ENCODE data around the gene PLA2G4E.
A peak's percentile ranks its signal among the peaks of the same experiment; 100 is the strongest.

Gene PLA2G4E

DNA sequence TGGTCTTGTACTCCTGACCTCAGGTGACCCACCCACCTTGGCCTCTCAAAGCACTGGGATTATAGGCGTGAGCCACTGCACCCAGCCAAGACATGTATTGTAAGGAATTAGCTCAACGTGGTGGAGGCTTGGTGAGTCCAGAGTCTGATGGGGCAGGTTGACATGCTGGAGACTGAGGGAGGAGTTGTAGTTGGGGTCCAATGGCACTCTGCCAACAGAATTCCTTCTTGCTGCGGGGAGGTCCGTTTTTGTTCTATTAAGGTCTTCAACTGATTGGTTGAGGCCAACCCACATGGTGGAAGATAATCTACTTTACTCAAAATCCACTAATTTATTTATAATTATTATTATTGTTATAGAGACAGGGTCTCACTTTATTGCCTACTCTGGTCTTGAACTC lies 43.4 kb upstream of the PLA2G4E start:
- H3K4me3 ChIP-seq (ENCODE audit: low read depth in 1 of 5, low read length in 5 of 5): no peak overlapping the region
- H3K27me3 ChIP-seq (ENCODE audit: control insufficient read depth in 5 of 5, insufficient read depth in 4 of 5, low read length in 5 of 5): peaks cover 0 to 13% (median 5%) of the 10 kb centered on the region in 5 donors
- H3K36me3 ChIP-seq (ENCODE audit: control insufficient read depth in 5 of 5, insufficient read depth in 5 of 5, low read length in 5 of 5): no peaks in the 10 kb centered on the region
- no peaks in the 10 kb centered on the region for H3K9me3 ChIP-seq (ENCODE audit: control insufficient read depth in 5 of 5, low read length in 5 of 5)
- peaks cover 0 to 10% (median 0%) of the 10 kb centered on the region in 5 donors for H3K4me1 ChIP-seq (ENCODE audit: control insufficient read depth in 5 of 5, insufficient read depth in 5 of 5, low read length in 5 of 5)
- H3K9ac ChIP-seq (ENCODE audit: low read length in 5 of 5): no peak overlapping the region
- no peak overlapping the region for H3K27ac ChIP-seq (ENCODE audit: low read depth, low read length)

DNA sequence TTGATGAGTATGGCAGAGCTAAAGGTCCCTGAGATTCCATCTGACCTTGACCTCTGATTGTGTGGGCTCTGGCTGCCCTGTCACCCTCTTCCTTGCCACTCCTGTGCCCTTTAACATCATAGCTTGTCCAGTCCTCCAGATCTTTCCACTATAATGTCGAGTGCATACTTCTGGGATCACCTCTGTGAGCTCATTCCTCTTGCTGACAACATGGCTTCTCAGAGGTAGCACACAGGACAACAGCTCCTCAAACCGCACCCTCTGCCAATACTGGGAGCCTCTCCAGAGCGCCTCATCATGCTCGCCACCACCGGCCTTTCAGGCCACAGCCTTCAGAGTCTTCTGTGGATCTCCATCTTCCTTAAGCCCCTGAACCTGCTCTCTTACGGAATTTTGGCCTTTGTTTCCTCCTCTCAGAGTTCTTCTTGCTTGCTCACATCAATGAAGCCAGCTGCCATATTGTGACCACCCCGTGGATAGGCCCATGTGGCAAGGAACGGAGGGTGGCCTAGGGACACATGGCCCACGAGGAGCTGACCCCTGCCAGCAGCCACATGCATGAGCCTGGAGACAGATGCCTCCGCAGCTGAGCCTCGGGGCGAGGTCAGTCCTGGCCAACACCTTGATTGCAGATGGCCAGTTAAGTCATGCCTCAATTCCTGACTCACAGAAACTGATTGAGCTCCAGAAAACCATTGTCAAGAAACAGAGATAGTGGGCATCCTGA lies 42.4 kb upstream of the PLA2G4E start:
- H3K27ac ChIP-seq (ENCODE audit: low read depth, low read length): no peak overlapping the region
- H3K9me3 ChIP-seq (ENCODE audit: control insufficient read depth in 5 of 5, low read length in 5 of 5): no peaks in the 10 kb centered on the region
- peaks cover 0 to 11% (median 5%) of the 10 kb centered on the region in 5 donors for H3K27me3 ChIP-seq (ENCODE audit: control insufficient read depth in 5 of 5, insufficient read depth in 4 of 5, low read length in 5 of 5)
- peaks cover 0 to 10% (median 0%) of the 10 kb centered on the region in 5 donors for H3K4me1 ChIP-seq (ENCODE audit: control insufficient read depth in 5 of 5, insufficient read depth in 5 of 5, low read length in 5 of 5)
- no peak overlapping the region for H3K4me3 ChIP-seq (ENCODE audit: low read depth in 1 of 5, low read length in 5 of 5)
- H3K9ac ChIP-seq (ENCODE audit: low read length in 5 of 5): no peak overlapping the region
- H3K36me3 ChIP-seq (ENCODE audit: control insufficient read depth in 5 of 5, insufficient read depth in 5 of 5, low read length in 5 of 5): no peaks in the 10 kb centered on the region

DNA sequence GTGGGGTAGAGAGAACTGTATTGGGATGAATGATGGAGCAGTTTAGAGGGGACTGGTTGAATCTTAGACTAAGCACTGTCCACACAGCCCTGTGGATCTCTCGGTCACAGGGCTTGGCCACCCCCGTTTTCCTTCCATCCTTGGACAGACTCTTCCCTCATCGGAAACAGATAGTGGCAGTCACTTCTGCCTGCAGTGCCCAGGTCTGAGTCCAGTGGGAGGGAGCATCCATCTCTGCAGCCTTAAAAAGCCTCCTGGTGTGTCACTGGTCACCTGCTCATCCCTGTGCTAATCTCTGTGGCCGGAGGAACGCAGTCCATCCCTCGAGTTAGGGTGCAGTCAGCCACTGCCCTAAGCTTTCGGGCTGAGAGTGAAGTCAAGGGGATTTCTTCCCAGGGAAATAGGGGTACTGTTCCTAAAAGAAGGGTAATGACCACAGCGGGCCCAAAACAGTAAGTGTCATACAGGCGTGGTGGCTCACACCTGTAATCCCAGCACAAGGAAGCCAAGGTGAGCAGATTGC lies 41.5 kb upstream of the PLA2G4E start:
- no peaks in the 10 kb centered on the region for H3K36me3 ChIP-seq (ENCODE audit: control insufficient read depth in 5 of 5, insufficient read depth in 5 of 5, low read length in 5 of 5)
- H3K4me3 ChIP-seq (ENCODE audit: low read depth in 1 of 5, low read length in 5 of 5): no peak overlapping the region
- peaks cover 0 to 12% (median 0%) of the 10 kb centered on the region in 5 donors for H3K4me1 ChIP-seq (ENCODE audit: control insufficient read depth in 5 of 5, insufficient read depth in 5 of 5, low read length in 5 of 5)
- H3K9ac ChIP-seq (ENCODE audit: low read length in 5 of 5): no peak overlapping the region
- H3K27me3 ChIP-seq (ENCODE audit: control insufficient read depth in 5 of 5, insufficient read depth in 4 of 5, low read length in 5 of 5): peaks cover 0 to 15% (median 5%) of the 10 kb centered on the region in 5 donors
- no peak overlapping the region for H3K27ac ChIP-seq (ENCODE audit: low read depth, low read length)
- no peaks in the 10 kb centered on the region for H3K9me3 ChIP-seq (ENCODE audit: control insufficient read depth in 5 of 5, low read length in 5 of 5)

DNA sequence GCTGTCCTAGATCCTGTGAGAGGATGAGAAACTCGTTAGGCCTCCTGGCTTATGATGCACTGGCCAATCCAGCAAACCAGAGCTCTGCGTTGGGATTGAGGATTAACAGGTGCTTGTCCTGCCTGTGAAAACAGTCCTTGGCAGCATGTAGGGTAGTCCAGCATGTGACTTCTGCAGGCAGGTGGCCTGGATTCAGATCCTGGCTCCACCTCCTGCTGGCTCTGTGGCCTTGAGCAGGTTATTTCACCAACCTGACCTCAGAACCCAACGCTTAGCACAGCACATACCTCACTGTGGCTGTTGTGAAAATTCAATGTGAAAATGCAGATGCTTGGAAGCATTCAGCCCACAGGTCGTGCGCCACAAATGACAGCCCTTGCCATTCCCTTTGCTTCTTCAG lies 40.0 kb upstream of the PLA2G4E start:
- Histone ChIP-seq H3K4me3 (ENCODE audit: low read depth in 1 of 5, low read length in 5 of 5) (no peak overlapping the region), H3K9me3 (ENCODE audit: control insufficient read depth in 5 of 5, low read length in 5 of 5) (no peaks in the 10 kb centered on the region), H3K4me1 (ENCODE audit: control insufficient read depth in 5 of 5, insufficient read depth in 5 of 5, low read length in 5 of 5) (peaks cover 0 to 19% (median 7%) of the 10 kb centered on the region in 5 donors), H3K27ac (ENCODE audit: low read depth, low read length) (no peak overlapping the region), H3K9ac (ENCODE audit: low read length in 5 of 5) (no peak overlapping the region), H3K36me3 (ENCODE audit: control insufficient read depth in 5 of 5, insufficient read depth in 5 of 5, low read length in 5 of 5) (no peaks in the 10 kb centered on the region), H3K27me3 (ENCODE audit: control insufficient read depth in 5 of 5, insufficient read depth in 4 of 5, low read length in 5 of 5) (peaks cover 3 to 10% (median 6%) of the 10 kb centered on the region in 5 donors)

DNA sequence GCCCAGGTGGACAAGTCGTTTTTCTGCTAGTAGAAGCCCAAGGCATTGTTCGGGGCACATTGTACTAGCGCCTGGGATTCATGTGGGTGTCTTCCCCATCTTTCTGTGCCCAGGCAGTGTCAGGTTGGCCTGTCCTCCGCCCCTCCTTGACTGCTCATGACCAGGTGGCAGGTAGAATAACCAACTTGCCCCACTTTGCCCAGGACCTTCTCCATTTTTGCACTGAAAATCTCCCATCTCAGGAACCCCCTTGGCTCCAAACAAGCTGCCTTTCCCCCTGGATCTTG lies 39.6 kb upstream of the PLA2G4E start:
- no peaks in the 10 kb centered on the region for H3K9me3 ChIP-seq (ENCODE audit: control insufficient read depth in 5 of 5, low read length in 5 of 5)
- peaks cover 0 to 16% (median 7%) of the 10 kb centered on the region in 5 donors for H3K4me1 ChIP-seq (ENCODE audit: control insufficient read depth in 5 of 5, insufficient read depth in 5 of 5, low read length in 5 of 5)
- no peak overlapping the region for H3K27ac ChIP-seq (ENCODE audit: low read depth, low read length)
- no peaks in the 10 kb centered on the region for H3K36me3 ChIP-seq (ENCODE audit: control insufficient read depth in 5 of 5, insufficient read depth in 5 of 5, low read length in 5 of 5)
- H3K9ac ChIP-seq (ENCODE audit: low read length in 5 of 5): no peak overlapping the region
- peaks cover 2 to 10% (median 3%) of the 10 kb centered on the region in 5 donors for H3K27me3 ChIP-seq (ENCODE audit: control insufficient read depth in 5 of 5, insufficient read depth in 4 of 5, low read length in 5 of 5)
- no peak overlapping the region for H3K4me3 ChIP-seq (ENCODE audit: low read depth in 1 of 5, low read length in 5 of 5)

DNA sequence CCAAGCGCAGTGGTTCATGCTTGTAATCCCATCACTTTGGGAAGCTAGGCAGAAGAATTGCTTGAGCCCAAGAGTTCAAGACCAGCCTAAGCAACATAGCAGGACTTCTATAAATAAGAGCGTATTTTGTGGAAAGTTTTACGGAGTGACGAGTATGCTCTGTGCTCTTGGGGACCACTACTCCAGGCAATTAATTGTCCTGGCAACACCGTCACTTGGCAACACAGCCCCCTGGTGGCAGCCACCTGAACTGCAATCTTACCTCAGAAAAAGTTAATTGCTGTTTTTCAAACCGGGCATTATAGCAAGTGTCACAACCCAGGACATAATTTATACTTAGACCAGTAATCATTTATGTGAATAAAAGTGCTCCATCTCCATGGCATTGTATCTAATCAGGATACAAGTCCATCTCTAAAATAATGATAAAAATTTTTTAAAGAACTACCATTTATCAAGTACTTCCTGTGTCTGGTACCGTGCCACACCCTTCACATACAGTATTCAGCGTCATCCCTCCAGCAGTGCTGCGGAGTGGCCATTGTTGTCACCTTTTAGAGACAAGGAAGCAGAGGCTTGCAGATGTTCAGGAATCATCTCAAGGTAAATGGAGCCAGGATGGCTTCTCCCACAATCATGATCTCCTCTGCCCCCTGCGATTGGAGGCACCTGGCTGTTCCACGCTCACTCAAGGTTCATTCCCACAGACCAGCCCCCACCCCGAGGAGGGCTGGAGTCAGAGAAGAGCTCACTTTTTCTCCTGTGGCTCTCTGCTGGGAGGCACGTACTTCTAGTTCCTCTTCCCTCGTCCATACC lies 39.0 kb upstream of the PLA2G4E start:
- Histone ChIP-seq H3K9ac (ENCODE audit: low read length in 5 of 5) (no peak overlapping the region), H3K27ac (ENCODE audit: low read depth, low read length) (no peak overlapping the region), H3K27me3 (ENCODE audit: control insufficient read depth in 5 of 5, insufficient read depth in 4 of 5, low read length in 5 of 5) (peaks cover 0 to 7% (median 2%) of the 10 kb centered on the region in 5 donors)

DNA sequence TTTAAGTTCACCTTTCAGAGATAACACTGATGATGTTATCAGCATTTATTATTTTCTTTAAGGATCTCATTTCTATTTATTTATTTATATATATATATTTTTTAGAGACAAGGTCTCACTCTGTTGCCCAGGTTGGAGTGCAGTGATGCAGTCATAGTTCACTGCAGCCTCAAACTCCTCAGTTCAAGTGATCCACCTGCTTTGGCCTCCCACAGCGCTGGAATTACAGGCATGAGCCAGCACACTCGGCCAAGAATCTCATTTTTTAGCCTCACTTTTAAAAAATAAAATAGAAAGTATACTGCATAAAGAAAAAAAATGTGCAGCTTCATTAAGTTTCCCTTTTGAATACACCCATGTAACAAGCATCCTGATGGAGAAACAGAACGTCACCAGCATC lies 37.9 kb upstream of the PLA2G4E start:
- Histone ChIP-seq H3K27ac (ENCODE audit: low read depth, low read length) (no peak overlapping the region), H3K4me3 (ENCODE audit: low read depth in 1 of 5, low read length in 5 of 5) (no peak overlapping the region), H3K9ac (ENCODE audit: low read length in 5 of 5) (no peak overlapping the region), H3K4me1 (ENCODE audit: control insufficient read depth in 5 of 5, insufficient read depth in 5 of 5, low read length in 5 of 5) (peaks cover 0 to 9% (median 7%) of the 10 kb centered on the region in 5 donors), H3K9me3 (ENCODE audit: control insufficient read depth in 5 of 5, low read length in 5 of 5) (no peaks in the 10 kb centered on the region), H3K27me3 (ENCODE audit: control insufficient read depth in 5 of 5, insufficient read depth in 4 of 5, low read length in 5 of 5) (peaks cover 0 to 7% (median 2%) of the 10 kb centered on the region in 5 donors), H3K36me3 (ENCODE audit: control insufficient read depth in 5 of 5, insufficient read depth in 5 of 5, low read length in 5 of 5) (no peaks in the 10 kb centered on the region)

More for the DNA sequence above, 39.0 kb upstream of the PLA2G4E start:
- no peaks in the 10 kb centered on the region for H3K36me3 ChIP-seq (ENCODE audit: control insufficient read depth in 5 of 5, insufficient read depth in 5 of 5, low read length in 5 of 5)
- H3K4me3 ChIP-seq (ENCODE audit: low read depth in 1 of 5, low read length in 5 of 5): no peak overlapping the region
- H3K4me1 ChIP-seq (ENCODE audit: control insufficient read depth in 5 of 5, insufficient read depth in 5 of 5, low read length in 5 of 5): peaks cover 0 to 10% (median 7%) of the 10 kb centered on the region in 5 donors
- H3K9me3 ChIP-seq (ENCODE audit: control insufficient read depth in 5 of 5, low read length in 5 of 5): no peaks in the 10 kb centered on the region

DNA sequence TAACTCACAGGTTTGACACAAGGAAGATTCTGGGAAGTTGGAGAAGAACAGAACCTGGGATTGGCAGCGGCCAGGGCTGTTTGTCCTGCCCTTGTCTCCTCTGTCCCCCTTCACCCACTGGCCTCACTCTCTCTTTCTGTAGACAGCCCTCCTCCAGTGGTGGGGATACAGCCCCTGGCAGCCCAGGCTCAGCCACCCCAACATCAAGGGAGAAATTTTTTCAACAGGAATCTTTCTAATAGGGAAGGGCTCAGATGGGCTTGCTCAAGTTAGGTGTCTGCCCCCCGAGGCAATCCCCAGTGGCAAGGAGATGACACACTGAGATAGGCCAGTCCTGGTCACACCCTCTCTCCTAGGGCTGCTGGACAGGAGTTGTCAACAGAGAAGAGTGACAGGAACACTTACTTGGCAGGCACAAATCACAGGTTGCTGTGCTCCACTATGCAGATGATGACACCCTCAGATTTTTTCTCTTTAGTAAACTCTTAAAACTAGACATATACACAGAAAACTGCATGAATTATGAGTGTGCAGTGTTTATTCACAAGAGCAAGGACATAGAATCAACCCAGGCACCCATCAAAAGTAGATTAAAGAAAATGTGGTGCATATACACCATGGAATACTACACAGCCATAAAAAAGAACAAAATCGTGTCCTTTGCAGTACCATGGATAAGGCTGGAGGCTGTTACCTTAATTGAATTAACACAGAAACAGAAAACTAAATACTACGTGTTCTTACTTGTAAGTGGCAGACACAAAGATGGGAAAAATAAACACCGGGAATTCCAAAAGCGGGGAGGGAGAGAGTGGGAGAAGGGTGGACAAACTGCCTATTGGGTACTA lies 37.2 kb upstream of the PLA2G4E start:
- Histone ChIP-seq H3K4me1 (ENCODE audit: control insufficient read depth in 5 of 5, insufficient read depth in 5 of 5, low read length in 5 of 5) (peaks cover 0 to 9% (median 7%) of the 10 kb centered on the region in 5 donors), H3K27ac (ENCODE audit: low read depth, low read length) (no peak overlapping the region), H3K36me3 (ENCODE audit: control insufficient read depth in 5 of 5, insufficient read depth in 5 of 5, low read length in 5 of 5) (no peaks in the 10 kb centered on the region), H3K27me3 (ENCODE audit: control insufficient read depth in 5 of 5, insufficient read depth in 4 of 5, low read length in 5 of 5) (peaks cover 0 to 7% (median 2%) of the 10 kb centered on the region in 5 donors), H3K9me3 (ENCODE audit: control insufficient read depth in 5 of 5, low read length in 5 of 5) (no peaks in the 10 kb centered on the region), H3K4me3 (ENCODE audit: low read depth in 1 of 5, low read length in 5 of 5) (no peak overlapping the region), H3K9ac (ENCODE audit: low read length in 5 of 5) (no peak overlapping the region)

DNA sequence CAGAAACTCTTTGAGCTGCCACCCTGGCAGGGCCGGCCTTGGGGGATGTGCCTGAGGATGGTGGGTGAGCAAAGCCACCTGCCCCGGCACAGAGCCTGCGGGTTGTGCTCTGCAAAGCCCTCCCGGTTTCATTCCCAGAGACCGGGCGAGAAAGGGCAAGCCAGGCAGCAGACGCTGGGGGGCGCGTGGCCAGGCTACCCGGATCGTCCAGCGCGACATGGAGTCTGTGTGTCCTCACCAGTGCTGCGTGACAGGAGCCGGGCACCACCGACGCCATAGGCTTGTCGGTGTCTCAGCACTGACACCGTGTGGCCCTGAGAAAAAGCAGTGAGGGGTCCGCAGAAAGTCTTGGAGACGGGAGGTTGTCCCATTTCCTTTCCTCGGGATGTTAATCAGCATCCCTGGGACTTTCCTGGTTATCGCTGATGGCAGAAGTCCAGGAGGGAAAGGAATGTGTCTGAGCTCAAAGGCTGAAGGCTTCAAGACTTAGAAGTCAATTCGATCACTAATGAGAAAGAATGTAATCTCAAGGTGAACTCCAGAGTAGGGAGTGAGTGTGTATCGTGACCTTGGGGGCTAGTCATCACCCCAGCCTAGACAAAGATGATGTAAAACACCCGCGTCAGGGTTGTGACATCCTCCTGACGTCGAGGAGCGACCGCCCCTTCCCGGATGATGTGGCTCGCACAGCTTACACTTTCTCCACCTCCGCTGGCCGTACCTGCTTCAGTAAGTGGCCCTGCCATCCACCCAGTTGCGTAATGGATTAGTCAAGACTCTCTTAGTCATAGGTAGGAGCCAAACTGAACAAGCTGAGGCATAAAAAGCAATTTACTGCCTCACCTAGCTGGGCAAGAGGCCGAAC lies 36.3 kb upstream of the PLA2G4E start:
- Histone ChIP-seq H3K27ac (ENCODE audit: low read depth, low read length) (no peak overlapping the region), H3K9ac (ENCODE audit: low read length in 5 of 5) (peak overlapping the region in 2 of 5 donors; percentile 6 to 22)

More for the DNA sequence above, 36.3 kb upstream of the PLA2G4E start:
- Histone ChIP-seq H3K4me1 (ENCODE audit: control insufficient read depth in 5 of 5, insufficient read depth in 5 of 5, low read length in 5 of 5) (peaks cover 0 to 9% (median 7%) of the 10 kb centered on the region in 5 donors), H3K9me3 (ENCODE audit: control insufficient read depth in 5 of 5, low read length in 5 of 5) (no peaks in the 10 kb centered on the region), H3K36me3 (ENCODE audit: control insufficient read depth in 5 of 5, insufficient read depth in 5 of 5, low read length in 5 of 5) (no peaks in the 10 kb centered on the region), H3K27me3 (ENCODE audit: control insufficient read depth in 5 of 5, insufficient read depth in 4 of 5, low read length in 5 of 5) (peaks cover 0 to 7% (median 2%) of the 10 kb centered on the region in 5 donors), H3K4me3 (ENCODE audit: low read depth in 1 of 5, low read length in 5 of 5) (peak overlapping the region in 3 of 5 donors; percentile 32 to 49 (median 34))

Data from subcutaneous abdominal adipose tissue (tissue), 5 donors.